Sigmoid colon (tissue), 4 donors: ENCODE measurements around the gene PDHB.

Experiments used
- POLR2A ChIP-seq, 2 donors: fragments of 450-650 bp; IDR thresholded peaks; one replicate each; pipeline ENCODE4 v1.6.1; 2016; ENCODE audit warnings: antibody characterized with exemption in 2 of 2, mild to moderate bottlenecking in 2 of 2, moderate library complexity in 2 of 2
- POLR2AphosphoS5 ChIP-seq, 4 donors: sonication (generic); formaldehyde crosslinking; IDR thresholded peaks; one replicate each; pipeline ENCODE4 v1.6.1; 2017; ENCODE audit warnings: antibody characterized with exemption in 4 of 4
- TF ChIP-seq, protein P1 (sequence below), 4 experiments: fragments of 450-650 bp in 3 of 4; fragments of 200-600 bp in 1 of 4; IDR thresholded peaks; one replicate each; pipeline ENCODE4 v1.5.1; 2016 to 2019; ENCODE audit warnings: antibody characterized with exemption in 4 of 4, mild to moderate bottlenecking in 3 of 4, moderate library complexity in 2 of 4

DNA sequence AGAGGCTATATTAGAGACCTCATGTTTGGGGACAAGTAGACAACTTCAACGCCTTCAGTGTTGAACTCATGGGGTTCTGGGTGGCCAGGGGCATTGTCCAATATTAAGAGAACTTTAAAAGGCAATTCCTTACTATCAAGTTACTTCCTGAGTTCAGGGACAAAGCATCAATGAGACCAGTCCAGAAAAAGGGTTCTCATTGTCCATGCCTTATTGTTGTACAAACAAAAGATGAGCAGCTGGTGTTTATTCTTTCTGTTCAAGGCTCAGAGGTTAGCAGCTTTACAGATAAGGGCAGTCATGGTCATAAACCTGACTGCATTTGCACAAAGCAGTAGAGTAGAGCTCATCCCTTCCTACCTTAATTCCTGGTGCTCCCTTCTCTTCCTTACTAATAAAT, 18.5 kb upstream of the PDHB start:
- TF ChIP-seq, protein P1, sequence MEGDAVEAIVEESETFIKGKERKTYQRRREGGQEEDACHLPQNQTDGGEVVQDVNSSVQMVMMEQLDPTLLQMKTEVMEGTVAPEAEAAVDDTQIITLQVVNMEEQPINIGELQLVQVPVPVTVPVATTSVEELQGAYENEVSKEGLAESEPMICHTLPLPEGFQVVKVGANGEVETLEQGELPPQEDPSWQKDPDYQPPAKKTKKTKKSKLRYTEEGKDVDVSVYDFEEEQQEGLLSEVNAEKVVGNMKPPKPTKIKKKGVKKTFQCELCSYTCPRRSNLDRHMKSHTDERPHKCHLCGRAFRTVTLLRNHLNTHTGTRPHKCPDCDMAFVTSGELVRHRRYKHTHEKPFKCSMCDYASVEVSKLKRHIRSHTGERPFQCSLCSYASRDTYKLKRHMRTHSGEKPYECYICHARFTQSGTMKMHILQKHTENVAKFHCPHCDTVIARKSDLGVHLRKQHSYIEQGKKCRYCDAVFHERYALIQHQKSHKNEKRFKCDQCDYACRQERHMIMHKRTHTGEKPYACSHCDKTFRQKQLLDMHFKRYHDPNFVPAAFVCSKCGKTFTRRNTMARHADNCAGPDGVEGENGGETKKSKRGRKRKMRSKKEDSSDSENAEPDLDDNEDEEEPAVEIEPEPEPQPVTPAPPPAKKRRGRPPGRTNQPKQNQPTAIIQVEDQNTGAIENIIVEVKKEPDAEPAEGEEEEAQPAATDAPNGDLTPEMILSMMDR (IDR thresholded peaks at IDR 0.05) = no peak
- TF ChIP-seq POLR2A (IDR thresholded peaks at IDR 0.05) = no peak
- TF ChIP-seq POLR2AphosphoS5 (IDR thresholded peaks at IDR 0.05) = no peak
